ENCODE results near the gene TRIO. TPM values are rescaled to one million over a fixed set of nuclear protein-coding genes. Genes with fewer than 3 reads are reported as not detected.

The TRIO gene
- total RNA-seq, 4 donors from 2014 or later = 67.4 to 103 (median 94.7) TPM

- Histone ChIP-seq H3K36me3 (peaks cover 8 to 9% of the 10 kb centered on the region in 2 donors), H3K27me3 (no peaks in the 10 kb centered on the region), H3K9me3 (no peaks in the 10 kb centered on the region), H3K4me1 (no peaks in the 10 kb centered on the region), H3K4me3 (replicated peaks in 1 of 3) (no peak overlapping the region), H3K27ac (no peak overlapping the region)
- TF ChIP-seq CTCF (IDR thresholded peaks at IDR 0.05) (no peak), POLR2A (IDR thresholded peaks at IDR 0.05) (no peak)
- WGBS, 2 donors = 71 to 78% methylated on average over 11 of the region's 11 CpGs
- DNase-seq = no peak
- intact Hi-C loops (cut with DNase I) = no loop called here
Measured at GRCh38 chr5:14509556-14509955, 366.4 kb downstream of the TRIO start.

- H3K4me3 ChIP-seq (replicated peaks in 1 of 3) = no peak overlapping the region
Measured at GRCh38 chr5:14510156-14510734, 367.1 kb downstream of the TRIO start.

GRCh38 chr5:14510880-14511279, 367.7 kb downstream of the TRIO start:
- H3K27me3 ChIP-seq = no peaks in the 10 kb centered on the region
- no peak for TF ChIP-seq CTCF (IDR thresholded peaks at IDR 0.05)
- TF ChIP-seq POLR2A (IDR thresholded peaks at IDR 0.05) = no peak
- H3K4me1 ChIP-seq = no peaks in the 10 kb centered on the region
- DNase-seq = no peak
- H3K9me3 ChIP-seq = no peaks in the 10 kb centered on the region
- WGBS, 2 donors = 93 to 94% methylated on average over 6 of the region's 6 CpGs
- H3K4me3 ChIP-seq (replicated peaks in 1 of 3) = no peak overlapping the region
- no peak overlapping the region for H3K27ac ChIP-seq
- H3K36me3 ChIP-seq = peaks cover 6 to 8% of the 10 kb centered on the region in 2 donors
- intact Hi-C loops (cut with DNase I) = no loop called here

More at GRCh38 chr5:14510156-14510734, 367.1 kb downstream of the TRIO start:
- intact Hi-C loops (cut with DNase I) = no loop called here
- WGBS, 2 donors = 81 to 82% methylated on average over 11 of the region's 11 CpGs
- Histone ChIP-seq H3K27me3 (no peaks in the 10 kb centered on the region), H3K27ac (no peak overlapping the region), H3K4me1 (no peaks in the 10 kb centered on the region), H3K9me3 (no peaks in the 10 kb centered on the region), H3K36me3 (peaks cover 6 to 8% of the 10 kb centered on the region in 2 donors)
- peak in 1 of 2 donors; percentile 23 for DNase-seq
- TF ChIP-seq POLR2A (IDR thresholded peaks at IDR 0.05) = no peak
- TF ChIP-seq CTCF (IDR thresholded peaks at IDR 0.05) = no peak

GRCh38 chr5:14512574-14512973, 369.4 kb downstream of the TRIO start:
- no peak for DNase-seq
- Histone ChIP-seq H3K4me1 (no peaks in the 10 kb centered on the region), H3K27ac (no peak overlapping the region), H3K36me3 (peaks cover 6 to 8% of the 10 kb centered on the region in 2 donors), H3K4me3 (replicated peaks in 1 of 3) (no peak overlapping the region), H3K9me3 (no peaks in the 10 kb centered on the region), H3K27me3 (no peaks in the 10 kb centered on the region)
- 65 to 68% methylated on average over 7 of the region's 7 CpGs for WGBS, 2 donors
- TF ChIP-seq POLR2A (IDR thresholded peaks at IDR 0.05) = no peak
- TF ChIP-seq CTCF (IDR thresholded peaks at IDR 0.05) = no peak
- intact Hi-C loops (cut with DNase I) = no loop called here

- intact Hi-C loops (cut with DNase I) = no loop called here
- WGBS, 2 donors = 78 to 82% methylated on average over 12 of the region's 12 CpGs
- TF ChIP-seq CTCF (IDR thresholded peaks at IDR 0.05) = no peak
- TF ChIP-seq POLR2A (IDR thresholded peaks at IDR 0.05) = no peak
- peaks cover 2 to 4% of the 10 kb centered on the region in 2 donors for H3K36me3 ChIP-seq
- no peak overlapping the region for H3K27ac ChIP-seq
- no peak overlapping the region for H3K4me3 ChIP-seq (replicated peaks in 1 of 3)
- H3K27me3 ChIP-seq = no peaks in the 10 kb centered on the region
- DNase-seq = no peak
- H3K4me1 ChIP-seq = no peaks in the 10 kb centered on the region
- H3K9me3 ChIP-seq = no peaks in the 10 kb centered on the region
Measured at GRCh38 chr5:14513266-14513665, 370.1 kb downstream of the TRIO start.
